Body of pancreas (tissue), 4 donors: ENCODE results near the gene FEV. TPM values are rescaled to one million over a fixed set of nuclear protein-coding genes. Genes with fewer than 3 reads are reported as not detected.

Source experiments
- ATAC-seq: fragments of 150-250 bp; one replicate; pipeline ENCODE4 v1.9.1; 2016
- DNase-seq, 4 donors: peaks; one replicate each; pipeline ENCODE4 v3.0.0-alpha.2; 2019
- H3K27ac ChIP-seq, 4 donors: fragments of 200-600 bp; sonication (generic); 1 replicate in 3 of 4; 2 replicates in 1 of 4; pipeline versions ENCODE4 v1.5.1 to v1.6.1; 2016 to 2019; ENCODE audit warnings: mild to moderate bottlenecking in 1 of 4, mixed read lengths in 1 of 4, moderate library complexity in 1 of 4
- H3K27me3 ChIP-seq, 2 donors: fragments of 200-600 bp; sonication (generic); one replicate each; pipeline ENCODE4 v1.6.0; 2016; ENCODE audit warnings: mild to moderate bottlenecking in 1 of 2
- H3K36me3 ChIP-seq, 2 donors: fragments of 200-600 bp; sonication (generic); replicated peaks in 1 of 2; 2 replicates each; pipeline ENCODE4 v1.5.1; 2016; ENCODE audit warnings: low read depth in 2 of 2; ENCODE audit not compliant: insufficient read depth in 1 of 2
- H3K4me1 ChIP-seq: fragments of 200-600 bp; sonication (generic); one replicate; pipeline ENCODE4 v1.6.0; 2016
- H3K4me3 ChIP-seq, 2 donors: fragments of 200-600 bp; sonication (generic); 1 replicate in 1 of 2; 2 replicates in 1 of 2; pipeline ENCODE4 v1.5.1; 2016 to 2019
- H3K9me3 ChIP-seq, 3 donors: fragments of 200-600 bp; sonication (generic); 1 replicate in 2 of 3; 2 replicates in 1 of 3; pipeline ENCODE4 v1.5.1; 2016
- POLR2A ChIP-seq, 3 donors: fragments of 450-650 bp; IDR thresholded peaks; one replicate each; pipeline ENCODE4 v1.6.1; 2016; ENCODE audit warnings: antibody characterized with exemption in 3 of 3, mild to moderate bottlenecking in 2 of 3
- WGBS, 2 donors: methylation state at CpG; one replicate each; pipeline ENCODE4 v1.1.5; 2017; 5-methylcytosine and 5-hydroxymethylcytosine counted together
- intact Hi-C: fragments of 100-400 bp; cut with DNase I; formaldehyde crosslinking; loops from one replicate; pipeline ENCODE4 v1.15.1; 2023
- total RNA-seq, 2 donors: library from RNA; depleted of rRNA; stranded (reverse); fragments of >200 nt; gene quantifications; one replicate each; pipeline ENCODE4 v1.1.0, GENCODE V29; 2016
- TF ChIP-seq, protein P1 (sequence below), 7 experiments: fragments of 450-650 bp in 4 of 7; fragments of 200-600 bp in 3 of 7; sonication (generic) in 3 of 7; IDR thresholded peaks; one replicate each; pipeline ENCODE4 v1.5.1; 2016 to 2019; ENCODE audit warnings: antibody characterized with exemption in 7 of 7

FEV gene
- total RNA-seq, 2 donors from 2014 or later, result not detected

DNA sequence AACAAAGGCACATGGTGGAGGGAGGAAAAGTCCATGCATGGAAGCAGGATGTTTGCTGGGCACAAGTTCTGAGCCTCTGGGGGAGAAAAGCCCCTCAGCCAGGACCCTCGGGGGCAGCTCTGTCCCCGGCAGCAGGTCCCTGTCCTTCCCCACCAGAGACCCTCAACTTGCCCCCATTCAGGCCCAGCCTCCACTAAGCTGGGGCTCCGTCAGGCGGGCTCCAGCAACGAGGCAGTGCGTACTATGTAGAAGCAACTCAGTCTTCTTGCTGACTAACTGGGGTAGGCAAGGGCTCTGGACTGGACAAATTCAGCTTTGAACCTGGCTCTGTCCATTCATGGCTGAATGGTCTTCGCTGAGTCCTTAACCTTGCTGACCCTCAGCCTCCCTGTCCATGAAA, 33.3 kb upstream of the FEV start:
- Histone ChIP-seq H3K4me1 (no peaks in the 10 kb centered on the region), H3K36me3 (no peaks in the 10 kb centered on the region), H3K27me3 (no peaks in the 10 kb centered on the region), H3K4me3 (no peak overlapping the region), H3K27ac (no peak overlapping the region), H3K9me3 (no peaks in the 10 kb centered on the region)
- intact Hi-C loops, result no loop called here
- ATAC-seq, result no peak
- TF ChIP-seq, protein P1, sequence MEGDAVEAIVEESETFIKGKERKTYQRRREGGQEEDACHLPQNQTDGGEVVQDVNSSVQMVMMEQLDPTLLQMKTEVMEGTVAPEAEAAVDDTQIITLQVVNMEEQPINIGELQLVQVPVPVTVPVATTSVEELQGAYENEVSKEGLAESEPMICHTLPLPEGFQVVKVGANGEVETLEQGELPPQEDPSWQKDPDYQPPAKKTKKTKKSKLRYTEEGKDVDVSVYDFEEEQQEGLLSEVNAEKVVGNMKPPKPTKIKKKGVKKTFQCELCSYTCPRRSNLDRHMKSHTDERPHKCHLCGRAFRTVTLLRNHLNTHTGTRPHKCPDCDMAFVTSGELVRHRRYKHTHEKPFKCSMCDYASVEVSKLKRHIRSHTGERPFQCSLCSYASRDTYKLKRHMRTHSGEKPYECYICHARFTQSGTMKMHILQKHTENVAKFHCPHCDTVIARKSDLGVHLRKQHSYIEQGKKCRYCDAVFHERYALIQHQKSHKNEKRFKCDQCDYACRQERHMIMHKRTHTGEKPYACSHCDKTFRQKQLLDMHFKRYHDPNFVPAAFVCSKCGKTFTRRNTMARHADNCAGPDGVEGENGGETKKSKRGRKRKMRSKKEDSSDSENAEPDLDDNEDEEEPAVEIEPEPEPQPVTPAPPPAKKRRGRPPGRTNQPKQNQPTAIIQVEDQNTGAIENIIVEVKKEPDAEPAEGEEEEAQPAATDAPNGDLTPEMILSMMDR (IDR thresholded peaks at IDR 0.05), result no peak
- TF ChIP-seq POLR2A (IDR thresholded peaks at IDR 0.05), result no peak
- no peak for DNase-seq
- WGBS, 2 donors, result 72 to 79% methylated on average over 7 of the region's 7 CpGs

DNA sequence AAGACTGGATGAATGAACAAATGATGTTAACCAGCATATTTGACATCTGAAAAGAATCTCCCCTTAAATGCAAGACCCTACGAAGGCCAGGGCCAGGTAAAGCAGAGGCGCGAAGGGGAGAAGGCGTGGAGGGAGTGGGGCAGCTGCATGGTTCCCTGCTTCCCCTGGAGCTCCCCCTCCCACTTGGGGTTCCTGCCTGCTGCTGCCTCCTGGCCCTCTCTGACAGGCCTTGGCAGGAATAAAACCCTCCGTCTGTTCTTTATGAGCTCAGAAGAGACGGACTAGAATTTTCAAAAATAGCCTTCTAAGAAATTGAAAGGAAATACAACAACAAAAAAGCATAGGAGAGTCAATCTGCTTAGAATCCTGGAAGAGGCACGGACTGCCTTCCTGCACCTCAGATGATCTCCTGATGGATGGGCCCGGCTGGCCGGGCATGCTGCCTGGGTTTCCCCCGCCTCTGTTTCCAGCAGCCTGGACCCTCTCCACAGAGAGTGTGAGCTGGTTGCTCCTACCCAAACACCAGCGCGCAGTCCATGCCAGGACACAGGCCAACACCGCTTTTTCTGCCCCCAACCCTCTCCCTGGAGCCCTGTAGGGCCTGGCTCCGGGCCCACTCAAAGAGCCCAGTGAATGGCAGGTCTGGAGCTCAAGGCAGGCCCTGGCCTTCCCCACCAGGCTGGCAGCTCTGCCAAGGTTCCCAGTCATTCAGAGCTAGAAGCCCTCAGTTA, 32.4 kb upstream of the FEV start:
- ATAC-seq (no peak), DNase-seq (no peak)
- WGBS, 2 donors, result 75 to 78% methylated on average over 13 to 14 of the region's 14 CpGs
- Histone ChIP-seq H3K4me1 (no peaks in the 10 kb centered on the region), H3K36me3 (no peaks in the 10 kb centered on the region), H3K27ac (no peak overlapping the region), H3K9me3 (no peaks in the 10 kb centered on the region), H3K27me3 (no peaks in the 10 kb centered on the region), H3K4me3 (no peak overlapping the region)
- TF ChIP-seq POLR2A (IDR thresholded peaks at IDR 0.05), result no peak
- TF ChIP-seq, protein P1 (IDR thresholded peaks at IDR 0.05), result no peak
- intact Hi-C loops, result no loop called here

- H3K4me3 ChIP-seq, result no peak overlapping the region
- H3K9me3 ChIP-seq, result no peaks in the 10 kb centered on the region
- H3K4me1 ChIP-seq, result no peaks in the 10 kb centered on the region
- intact Hi-C loops, result no loop called here
- no peak for DNase-seq
- no peaks in the 10 kb centered on the region for H3K27me3 ChIP-seq
- TF ChIP-seq, protein P1 (IDR thresholded peaks at IDR 0.05), result no peak
- no peak for TF ChIP-seq POLR2A (IDR thresholded peaks at IDR 0.05)
- WGBS, 2 donors, result 88 to 93% methylated on average over 11 of the region's 11 CpGs
- no peak overlapping the region for H3K27ac ChIP-seq
- H3K36me3 ChIP-seq, result no peaks in the 10 kb centered on the region
- ATAC-seq, result no peak
Measured at GRCh38 chr2:219016721-219017120, 31.7 kb upstream of the FEV start.

DNA sequence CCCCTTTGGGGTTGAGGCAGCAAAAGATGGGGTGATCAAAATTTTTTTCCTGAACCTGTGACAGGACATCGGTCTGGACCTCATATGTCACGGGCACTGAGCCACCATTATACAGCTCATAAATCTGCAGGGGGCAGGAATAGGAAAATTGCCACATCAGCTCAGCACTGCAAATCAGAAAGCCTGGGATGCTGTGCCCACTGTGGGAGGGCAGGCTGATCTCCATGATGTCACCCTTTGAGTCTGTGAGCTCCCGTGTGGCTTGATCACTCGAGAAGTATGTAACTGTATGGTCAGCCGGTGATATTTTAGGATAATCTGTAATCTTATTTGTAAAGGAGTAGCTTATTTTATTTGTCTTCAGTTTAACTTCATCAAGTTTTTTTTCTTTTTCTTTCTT, 25.9 kb upstream of the FEV start:
- no peaks in the 10 kb centered on the region for H3K9me3 ChIP-seq
- intact Hi-C loops, result no loop called here
- H3K4me3 ChIP-seq, result no peak overlapping the region
- no peaks in the 10 kb centered on the region for H3K36me3 ChIP-seq
- no peaks in the 10 kb centered on the region for H3K4me1 ChIP-seq
- DNase-seq, result no peak
- no peak for TF ChIP-seq POLR2A (IDR thresholded peaks at IDR 0.05)
- ATAC-seq, result no peak
- 85 to 88% methylated on average over 5 of the region's 5 CpGs for WGBS, 2 donors
- no peak overlapping the region for H3K27ac ChIP-seq
- no peaks in the 10 kb centered on the region for H3K27me3 ChIP-seq

DNA sequence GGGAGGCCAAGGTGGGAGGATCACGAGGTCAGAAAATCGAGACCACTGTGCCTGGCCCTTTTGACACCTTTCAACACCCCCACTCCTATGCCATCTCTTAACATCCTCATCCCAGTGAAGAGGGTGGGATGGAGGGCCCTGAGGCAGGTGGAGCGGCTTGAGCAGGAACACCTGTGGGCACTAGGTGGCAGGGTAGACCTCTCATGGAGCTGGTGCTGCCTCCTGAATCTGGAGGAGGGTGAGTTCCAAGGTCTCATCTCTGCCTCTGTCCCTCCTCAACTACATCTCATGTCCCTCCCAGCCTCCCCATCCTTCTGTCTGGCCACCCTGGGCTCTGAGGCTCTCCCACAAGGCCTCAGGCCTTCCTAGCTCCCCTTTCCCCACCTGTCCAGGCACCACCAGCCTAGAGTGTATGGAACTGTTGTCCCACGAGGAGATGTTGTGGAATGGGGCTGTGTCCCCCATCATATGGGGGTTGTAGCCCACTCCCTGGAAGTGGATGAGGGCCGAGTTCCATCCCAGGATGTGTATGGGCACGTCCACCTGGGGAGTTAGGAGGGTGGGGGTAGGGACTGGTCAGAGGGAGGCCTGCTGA, 25.3 kb upstream of the FEV start:
- Histone ChIP-seq H3K36me3 (no peaks in the 10 kb centered on the region), H3K4me1 (no peaks in the 10 kb centered on the region), H3K27ac (no peak overlapping the region), H3K27me3 (no peaks in the 10 kb centered on the region), H3K9me3 (no peaks in the 10 kb centered on the region), H3K4me3 (no peak overlapping the region)
- 37 to 39% methylated on average over 4 to 6 of the region's 6 CpGs for WGBS, 2 donors
- peak; percentile 47 for ATAC-seq
- peak; percentile 28 to 54 (median 44) for DNase-seq
- TF ChIP-seq POLR2A (IDR thresholded peaks at IDR 0.05), result no peak
- TF ChIP-seq, protein P1 (IDR thresholded peaks at IDR 0.05), result peak in 6 of 7 experiments; percentile 38 to 50 (median 47)
- intact Hi-C loops, result no loop called here
